ENCODE measurements around the gene SFMBT2.

Gene SFMBT2

GRCh38 chr10:7135188-7135587 is 275.6 kb downstream of the SFMBT2 start:
- no peak for DNase-seq (ENCODE audit: low read depth)

- no peak for DNase-seq (ENCODE audit: low read depth)
Observed at GRCh38 chr10:7134448-7134847, 276.4 kb downstream of the SFMBT2 start.

- no peak for DNase-seq (ENCODE audit: low read depth)
Observed at GRCh38 chr10:7133958-7134357, 276.9 kb downstream of the SFMBT2 start.

GRCh38 chr10:7133278-7133677 is 277.6 kb downstream of the SFMBT2 start:
- DNase-seq (ENCODE audit: low read depth): no peak

- no peak for DNase-seq (ENCODE audit: low read depth)
Observed at GRCh38 chr10:7130191-7130911, 280.5 kb downstream of the SFMBT2 start.

- no peak for DNase-seq (ENCODE audit: low read depth)
Observed at GRCh38 chr10:7123774-7124173, 287.1 kb downstream of the SFMBT2 start.

GRCh38 chr10:7122561-7122960 is 288.3 kb downstream of the SFMBT2 start:
- DNase-seq (ENCODE audit: low read depth): no peak

- peak; percentile 10 for DNase-seq (ENCODE audit: low read depth)
Observed at GRCh38 chr10:7121154-7121797, 289.6 kb downstream of the SFMBT2 start.

- DNase-seq (ENCODE audit: low read depth): no peak
Observed at GRCh38 chr10:7119325-7120015, 291.4 kb downstream of the SFMBT2 start.

GRCh38 chr10:7117806-7118674 is 292.8 kb downstream of the SFMBT2 start:
- no peak for DNase-seq (ENCODE audit: low read depth)

GRCh38 chr10:7117177-7117799 is 293.5 kb downstream of the SFMBT2 start:
- no peak for DNase-seq (ENCODE audit: low read depth)

- peak; percentile 27 for DNase-seq (ENCODE audit: low read depth)
Observed at GRCh38 chr10:7111561-7111960, 299.3 kb downstream of the SFMBT2 start.

- DNase-seq (ENCODE audit: low read depth): no peak
Observed at GRCh38 chr10:7111089-7111488, 299.7 kb downstream of the SFMBT2 start.
